ENCODE data around the gene EHMT1.
A peak's percentile ranks its signal among the peaks of the same experiment; 100 is the strongest.

EHMT1 gene

GRCh38 chr9:137748311-137748710, 129.5 kb downstream of the EHMT1 start:
- ATAC-seq (no peak), DNase-seq (no peak)
- H3K9me3 Mint-ChIP-seq, result no peaks in the 10 kb centered on the region
- no peaks in the 10 kb centered on the region for H3K27me3 Mint-ChIP-seq
- no peak overlapping the region for H3K4me3 Mint-ChIP-seq
- peaks cover 17% of the 10 kb centered on the region for H3K4me1 Mint-ChIP-seq
- H3K27ac Mint-ChIP-seq, result no peak overlapping the region

DNA sequence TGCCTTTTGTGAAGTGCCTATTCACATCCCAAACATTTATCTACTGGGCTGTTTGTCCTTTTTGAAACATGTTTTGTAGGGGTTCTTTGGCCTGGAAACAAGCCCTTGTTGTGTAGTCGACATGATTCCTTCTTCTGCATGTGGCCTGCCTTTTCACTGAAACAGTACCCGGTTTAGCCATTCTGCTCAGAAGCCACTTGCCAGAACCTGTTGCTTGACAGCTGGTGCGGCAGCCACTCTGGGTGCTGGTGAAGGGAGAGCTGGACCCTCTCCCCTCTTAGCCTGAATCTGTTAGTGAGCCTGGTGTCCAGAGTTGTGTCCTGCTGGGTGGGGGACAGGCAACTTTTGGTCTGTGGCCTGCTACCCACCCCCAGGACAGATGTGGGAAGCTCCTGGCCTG, 129.9 kb downstream of the EHMT1 start:
- ATAC-seq (no peak), DNase-seq (no peak)
- H3K4me3 Mint-ChIP-seq, result no peak overlapping the region
- H3K27me3 Mint-ChIP-seq, result no peaks in the 10 kb centered on the region
- no peaks in the 10 kb centered on the region for H3K9me3 Mint-ChIP-seq
- H3K4me1 Mint-ChIP-seq, result peaks cover 17% of the 10 kb centered on the region
- no peak overlapping the region for H3K27ac Mint-ChIP-seq

- H3K27ac Mint-ChIP-seq, result peak overlapping the region; percentile 13 to 80
- no peak for ATAC-seq
Observed at GRCh38 chr9:137749511-137749910, 130.7 kb downstream of the EHMT1 start.

GRCh38 chr9:137750007-137750406, 131.2 kb downstream of the EHMT1 start:
- Mint-ChIP-seq H3K4me1 (peaks cover 10% of the 10 kb centered on the region), H3K9me3 (peaks cover 1 to 3% of the 10 kb centered on the region in 2 donors), H3K27ac (peak overlapping the region in 1 of 2 donors; percentile 80), H3K27me3 (no peaks in the 10 kb centered on the region), H3K4me3 (no peak overlapping the region)
- ATAC-seq, result no peak
- DNase-seq, result no peak

More at GRCh38 chr9:137749511-137749910, 130.7 kb downstream of the EHMT1 start:
- no peaks in the 10 kb centered on the region for H3K9me3 Mint-ChIP-seq
- H3K4me3 Mint-ChIP-seq, result no peak overlapping the region
- H3K4me1 Mint-ChIP-seq, result peaks cover 15% of the 10 kb centered on the region
- DNase-seq, result no peak
- no peaks in the 10 kb centered on the region for H3K27me3 Mint-ChIP-seq

DNA sequence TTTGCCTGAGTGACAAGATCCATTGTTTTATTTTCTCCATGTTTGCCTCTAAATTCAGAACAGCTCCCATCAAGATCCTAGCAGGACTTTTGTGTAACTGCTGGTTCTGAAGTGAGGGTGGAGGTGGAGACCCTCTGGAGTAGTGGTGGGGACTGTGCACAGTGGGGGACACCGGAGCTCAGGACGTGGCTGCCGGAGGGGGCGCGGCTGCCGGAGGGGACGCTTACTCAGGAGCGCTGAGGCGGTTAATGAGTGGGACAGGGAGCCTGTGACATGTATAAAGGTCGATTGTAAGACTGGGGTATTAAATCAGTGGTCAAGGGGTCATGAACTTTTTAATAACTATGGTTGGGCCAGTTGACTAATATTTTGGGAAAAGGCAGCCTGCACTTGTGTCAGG, 131.8 kb downstream of the EHMT1 start:
- H3K27ac Mint-ChIP-seq, result peak overlapping the region in 1 of 2 donors; percentile 34
- peaks cover 4% of the 10 kb centered on the region for H3K4me1 Mint-ChIP-seq
- DNase-seq (no peak), ATAC-seq (no peak)
- no peak overlapping the region for H3K4me3 Mint-ChIP-seq
- no peaks in the 10 kb centered on the region for H3K27me3 Mint-ChIP-seq
- peaks cover 7 to 9% of the 10 kb centered on the region in 2 donors for H3K9me3 Mint-ChIP-seq

DNA sequence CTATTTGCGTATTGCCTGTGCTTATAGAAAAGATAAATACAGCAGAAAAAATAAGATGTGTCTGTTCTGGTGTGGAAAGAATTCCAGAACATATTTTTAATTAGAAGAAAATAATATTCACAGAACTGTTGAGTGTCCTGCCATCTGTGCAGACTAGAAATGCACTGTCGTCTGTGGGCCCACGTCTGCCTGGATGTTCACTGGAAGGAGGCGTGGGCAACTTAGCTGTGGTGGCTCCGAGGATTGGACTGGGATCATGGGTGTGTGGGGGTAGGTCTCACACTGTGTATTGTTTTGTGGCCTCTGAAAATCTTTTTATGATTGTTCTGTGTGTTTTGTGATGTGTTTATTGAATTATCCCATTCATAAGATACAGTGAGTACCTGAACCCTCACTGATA, 132.8 kb downstream of the EHMT1 start:
- H3K27ac Mint-ChIP-seq, result no peak overlapping the region
- DNase-seq (no peak), ATAC-seq (no peak)
- peaks cover 7 to 11% of the 10 kb centered on the region in 2 donors for H3K9me3 Mint-ChIP-seq
- H3K4me3 Mint-ChIP-seq, result no peak overlapping the region
- H3K4me1 Mint-ChIP-seq, result peaks cover 7% of the 10 kb centered on the region
- H3K27me3 Mint-ChIP-seq, result no peaks in the 10 kb centered on the region

GRCh38 chr9:137752426-137752825, 133.6 kb downstream of the EHMT1 start:
- ATAC-seq, result no peak

GRCh38 chr9:137753192-137753765, 134.5 kb downstream of the EHMT1 start:
- DNase-seq, result no peak
- peaks cover 7 to 11% of the 10 kb centered on the region in 2 donors for H3K9me3 Mint-ChIP-seq
- peak overlapping the region in 1 of 2 donors; percentile 57 for H3K27ac Mint-ChIP-seq
- H3K27me3 Mint-ChIP-seq, result no peaks in the 10 kb centered on the region
- H3K4me1 Mint-ChIP-seq, result peaks cover 23% of the 10 kb centered on the region
- no peak for ATAC-seq
- H3K4me3 Mint-ChIP-seq, result no peak overlapping the region

More at GRCh38 chr9:137752426-137752825, 133.6 kb downstream of the EHMT1 start:
- H3K27me3 Mint-ChIP-seq, result no peaks in the 10 kb centered on the region
- H3K9me3 Mint-ChIP-seq, result peaks cover 7 to 11% of the 10 kb centered on the region in 2 donors
- peaks cover 15% of the 10 kb centered on the region for H3K4me1 Mint-ChIP-seq
- no peak overlapping the region for H3K4me3 Mint-ChIP-seq
- peak overlapping the region; percentile 20 to 73 for H3K27ac Mint-ChIP-seq
- no peak for DNase-seq

DNA sequence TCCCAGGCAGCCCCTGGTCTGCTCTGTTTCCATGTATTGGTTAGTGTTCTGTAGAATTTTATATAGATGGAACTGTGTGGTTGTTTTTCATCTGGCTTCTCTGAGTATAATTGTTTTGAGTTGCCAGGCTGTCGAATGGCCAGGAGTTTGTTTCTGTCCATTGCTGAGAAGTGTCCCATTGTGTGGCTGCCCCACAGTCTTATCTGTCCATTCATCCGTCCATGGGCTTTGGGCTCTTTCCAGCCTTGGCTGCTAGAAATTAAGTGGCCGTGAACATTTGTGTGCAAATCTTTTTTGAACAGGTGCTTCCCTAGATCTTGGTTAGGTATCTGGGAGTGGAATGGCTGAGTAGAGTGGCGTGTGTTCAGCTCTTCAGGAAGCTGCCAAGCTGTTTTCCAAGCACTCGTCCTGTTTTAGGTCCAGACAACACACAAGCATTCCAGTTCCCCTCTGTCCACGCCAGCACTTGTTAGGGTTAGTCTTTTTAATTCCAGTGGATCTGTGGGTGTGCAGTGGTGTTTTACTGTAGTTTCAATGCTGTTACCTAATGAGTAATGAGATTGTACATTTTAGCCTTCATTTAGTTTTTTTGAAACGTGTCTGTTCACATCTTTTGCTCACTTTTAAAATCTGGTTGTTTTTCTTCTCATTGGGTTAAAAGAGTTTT, 136.6 kb downstream of the EHMT1 start:
- peaks cover 40% of the 10 kb centered on the region for H3K4me1 Mint-ChIP-seq
- H3K4me3 Mint-ChIP-seq, result no peak overlapping the region
- no peak for DNase-seq
- peak overlapping the region; percentile 63 to 80 for H3K27ac Mint-ChIP-seq
- H3K9me3 Mint-ChIP-seq, result peaks cover 7 to 11% of the 10 kb centered on the region in 2 donors
- H3K27me3 Mint-ChIP-seq, result no peaks in the 10 kb centered on the region
- ATAC-seq, result no peak

DNA sequence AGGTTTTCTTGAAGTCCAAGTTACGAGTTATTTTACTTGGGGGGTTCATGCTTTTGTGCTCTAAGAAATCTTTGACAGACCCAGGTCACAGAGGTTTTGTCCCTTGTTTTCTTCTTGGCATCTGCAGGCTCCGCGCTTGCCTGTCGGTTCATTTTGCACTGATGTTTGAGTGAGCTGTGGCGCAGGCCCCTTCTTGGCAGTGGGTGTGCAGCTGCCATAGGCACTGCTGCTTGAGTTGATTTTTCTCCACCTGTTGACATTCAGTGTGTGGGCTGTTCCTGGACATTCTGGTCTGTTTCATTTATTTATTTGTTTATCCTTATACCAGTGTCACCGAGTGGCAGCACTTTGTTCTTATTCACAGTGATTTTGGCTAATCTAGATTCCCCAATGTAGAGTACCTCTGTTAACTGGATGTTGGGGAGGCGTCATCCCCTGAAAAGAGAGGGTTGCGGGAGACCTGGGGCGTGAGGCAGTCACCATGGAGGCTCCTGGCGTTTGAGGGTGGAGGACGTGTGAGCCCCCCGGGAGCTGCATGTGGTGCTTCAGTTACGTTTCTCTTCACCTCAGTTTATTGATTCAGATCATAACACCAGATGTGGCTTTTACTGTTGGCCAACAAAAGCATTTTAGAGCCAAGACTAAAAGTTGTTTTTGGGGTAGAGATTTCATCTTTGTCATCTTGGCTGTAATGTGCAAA, 137.4 kb downstream of the EHMT1 start:
- Mint-ChIP-seq H3K4me1 (peaks cover 48% of the 10 kb centered on the region), H3K27me3 (no peaks in the 10 kb centered on the region), H3K4me3 (no peak overlapping the region), H3K27ac (peak overlapping the region; percentile 12 to 30), H3K9me3 (peaks cover 7 to 11% of the 10 kb centered on the region in 2 donors)
- no peak for ATAC-seq
- DNase-seq, result no peak

GRCh38 chr9:137757139-137757538, 138.3 kb downstream of the EHMT1 start:
- ATAC-seq (no peak), DNase-seq (no peak)
- Mint-ChIP-seq H3K27ac (peak overlapping the region; percentile 42 to 89), H3K27me3 (no peaks in the 10 kb centered on the region), H3K4me1 (peaks cover 53% of the 10 kb centered on the region), H3K4me3 (peak overlapping the region in 1 of 2 donors; percentile 68), H3K9me3 (peaks cover 7 to 11% of the 10 kb centered on the region in 2 donors)

DNA sequence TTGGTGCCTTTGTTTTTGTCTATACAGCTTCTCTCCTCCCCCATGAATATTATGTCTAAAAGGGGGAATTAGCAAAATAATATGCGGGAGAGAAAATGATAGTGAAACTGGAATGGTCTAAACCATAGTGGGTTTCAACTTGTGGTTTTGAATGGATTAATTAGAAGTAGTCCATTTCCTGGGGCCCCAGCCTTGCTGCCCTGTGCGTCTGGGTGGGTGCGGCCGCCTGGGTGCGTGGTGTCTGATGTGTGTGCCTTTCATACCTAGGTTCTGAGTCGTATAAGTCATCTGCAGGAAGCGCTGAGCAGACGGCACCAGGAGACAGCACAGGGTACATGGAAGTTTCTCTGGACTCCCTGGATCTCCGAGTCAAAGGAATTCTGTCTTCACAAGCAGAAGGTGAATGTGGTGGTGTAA, 138.8 kb downstream of the EHMT1 start:
- Mint-ChIP-seq H3K4me1 (peaks cover 57% of the 10 kb centered on the region), H3K9me3 (peaks cover 7 to 11% of the 10 kb centered on the region in 2 donors), H3K4me3 (peak overlapping the region; percentile 54 to 68), H3K27ac (peak overlapping the region; percentile 63 to 89), H3K27me3 (no peaks in the 10 kb centered on the region)
- ATAC-seq, result peak; percentile 90
- peak; percentile 24 to 57 for DNase-seq

DNA sequence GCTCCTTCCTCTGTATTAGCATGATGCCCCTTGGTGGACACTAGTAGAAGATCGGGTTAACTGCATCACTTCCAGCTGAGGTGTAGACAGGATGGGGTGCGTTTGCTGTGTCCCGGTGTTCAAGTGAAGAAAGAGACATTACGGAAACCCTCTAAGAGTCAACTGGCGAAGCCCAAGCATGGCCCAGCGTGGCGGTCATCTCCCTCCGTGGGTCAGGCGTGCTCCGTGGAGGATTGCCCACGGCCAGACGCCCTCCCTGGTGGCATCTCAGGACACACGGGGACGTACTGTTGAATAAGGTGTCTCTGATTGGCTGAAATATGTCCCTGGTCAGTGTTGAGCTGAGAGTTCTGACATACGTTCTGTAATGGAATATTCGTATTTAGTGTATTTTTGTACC, 139.3 kb downstream of the EHMT1 start:
- ATAC-seq, result peak; percentile 24
- Mint-ChIP-seq H3K4me3 (peak overlapping the region; percentile 54 to 68), H3K27me3 (no peaks in the 10 kb centered on the region), H3K9me3 (peaks cover 7 to 11% of the 10 kb centered on the region in 2 donors), H3K4me1 (peaks cover 57% of the 10 kb centered on the region), H3K27ac (peak overlapping the region; percentile 63 to 86)
- no peak for DNase-seq

- H3K4me3 Mint-ChIP-seq, result no peak overlapping the region
- ATAC-seq (no peak), DNase-seq (no peak)
- peaks cover 7 to 11% of the 10 kb centered on the region in 2 donors for H3K9me3 Mint-ChIP-seq
- H3K27ac Mint-ChIP-seq, result peak overlapping the region; percentile 82 to 86
- H3K27me3 Mint-ChIP-seq, result no peaks in the 10 kb centered on the region
- peaks cover 57% of the 10 kb centered on the region for H3K4me1 Mint-ChIP-seq
Observed at GRCh38 chr9:137759117-137759516, 140.3 kb downstream of the EHMT1 start.

GRCh38 chr9:137759649-137760321, 141.0 kb downstream of the EHMT1 start:
- H3K4me3 Mint-ChIP-seq, result no peak overlapping the region
- DNase-seq, result no peak
- H3K27ac Mint-ChIP-seq, result peak overlapping the region; percentile 22 to 83

More at GRCh38 chr9:137759649-137760321, 141.0 kb downstream of the EHMT1 start:
- H3K27me3 Mint-ChIP-seq, result no peaks in the 10 kb centered on the region
- peaks cover 57% of the 10 kb centered on the region for H3K4me1 Mint-ChIP-seq
- peaks cover 7 to 10% of the 10 kb centered on the region in 2 donors for H3K9me3 Mint-ChIP-seq
- ATAC-seq, result no peak
